GDM1 (cell line): ENCODE data around the gene SIPA1.

Experiments
- DNase-seq: peaks from one replicate; lab custom pipeline; 2025; lab: John Stamatoyannopoulos, UW

Gene SIPA1

GRCh38 chr11:65637794-65638419 is at the start of gene SIPA1:
Gene SIPA1 (plus strand): TSS chr11:65638101. CDS start chr11:65640922, 2,821 bp downstream.
- peak; percentile 71 for DNase-seq

DNA sequence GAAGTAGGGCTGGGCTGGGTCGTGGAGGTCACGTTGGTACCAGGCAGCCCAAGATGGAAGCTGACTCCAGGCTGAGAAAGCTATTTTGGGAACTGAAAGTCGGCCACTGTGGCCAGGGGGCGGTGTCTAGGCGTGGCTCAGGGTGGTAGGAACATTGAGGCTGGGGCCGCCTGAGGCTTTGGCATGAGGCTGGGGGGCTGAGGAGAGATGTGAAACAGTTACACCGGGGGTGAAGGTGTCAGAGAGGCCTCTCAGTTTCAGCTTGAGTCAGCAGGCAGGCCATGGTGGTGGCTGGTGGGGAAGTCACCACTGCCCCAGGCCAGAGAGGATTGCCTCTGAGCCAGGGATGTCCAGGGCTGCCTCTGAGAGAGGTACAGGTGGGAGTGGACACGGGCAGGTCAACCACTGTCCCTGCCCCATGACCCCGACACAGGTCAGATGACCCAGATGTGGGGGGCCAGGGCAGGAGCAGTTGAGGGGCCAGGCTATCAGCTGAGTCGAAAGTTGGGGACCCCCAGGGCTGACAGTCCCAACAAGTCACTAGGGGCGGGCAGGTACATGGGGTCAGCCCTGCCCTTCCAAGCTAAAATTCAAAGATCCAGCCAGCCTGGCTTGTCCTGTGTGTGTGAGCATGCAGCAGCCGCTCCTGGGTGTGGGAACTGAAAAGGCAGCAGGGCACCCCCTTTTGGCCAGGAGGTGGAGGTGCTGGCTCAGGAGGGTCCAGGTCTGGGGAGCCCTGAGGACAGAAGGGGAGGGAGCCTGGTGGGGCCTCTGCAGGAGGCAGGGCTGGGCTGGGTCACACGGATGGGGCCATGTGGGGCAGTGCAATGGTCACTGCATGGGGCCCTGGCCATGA is 49.5 kb upstream of the SIPA1 start:
- peak; percentile 65 for DNase-seq

- DNase-seq = no peak
These were observed 48.3 kb upstream of the SIPA1 start for GRCh38 chr11:65589444-65590239.

DNA sequence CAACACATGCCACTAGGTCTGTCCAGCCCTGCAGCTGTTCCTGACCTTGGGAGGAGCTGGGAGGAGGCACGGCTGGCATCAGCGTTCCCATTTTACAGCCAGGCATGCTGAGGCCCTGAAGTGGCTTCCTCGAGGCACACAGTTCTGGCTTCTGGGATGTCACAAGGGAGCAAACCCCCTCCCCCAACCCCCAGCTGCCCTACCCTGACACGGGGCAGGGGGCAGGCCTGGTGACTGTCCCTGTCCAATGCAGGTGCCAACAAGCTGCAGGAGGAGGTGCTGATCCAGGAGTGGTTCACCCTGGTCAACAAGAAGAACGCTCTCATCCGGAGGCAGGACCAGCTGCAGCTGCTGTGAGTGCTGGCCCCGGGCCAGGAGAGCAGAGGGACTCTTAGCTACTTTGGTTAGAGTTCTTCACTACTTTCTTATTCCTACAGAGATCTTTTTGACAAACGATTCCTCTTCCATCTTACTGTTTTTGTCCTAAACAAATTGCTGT is 47.6 kb upstream of the SIPA1 start:
- DNase-seq = no peak

GRCh38 chr11:65591939-65592857 is 45.7 kb upstream of the SIPA1 start:
- DNase-seq = no peak

DNA sequence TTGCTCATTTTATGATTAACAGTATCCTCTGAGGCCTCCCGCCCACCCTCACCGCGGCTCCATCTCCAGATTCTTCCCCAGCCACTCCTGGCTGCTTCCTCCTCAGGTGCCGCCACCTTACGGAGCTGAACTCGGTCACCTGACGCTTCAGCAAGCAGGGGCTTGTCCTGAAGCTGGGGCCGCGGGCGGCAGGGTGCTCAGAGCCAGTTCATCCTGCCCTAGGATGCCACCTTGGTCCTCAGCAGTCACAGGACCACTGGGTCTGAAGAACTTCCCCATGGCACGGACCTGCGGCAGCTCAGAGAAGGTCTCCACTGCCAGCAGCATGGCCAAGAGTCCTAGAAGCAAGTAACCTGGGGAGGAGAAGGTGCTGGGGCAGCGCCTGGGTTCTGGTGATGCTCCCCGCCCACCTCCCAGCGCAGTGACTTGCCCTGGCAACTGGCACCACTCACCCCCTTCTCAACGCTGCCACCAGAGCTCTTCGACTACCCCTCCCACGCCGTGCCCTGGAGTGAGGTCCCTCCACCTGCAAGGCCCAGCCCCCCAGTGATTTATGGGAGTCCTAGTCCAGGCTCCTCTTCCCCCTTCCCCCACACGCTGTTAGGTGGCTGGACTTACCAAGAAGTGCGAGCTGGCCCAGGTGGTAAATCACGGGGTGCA is 44.9 kb upstream of the SIPA1 start:
- DNase-seq = no peak

DNA sequence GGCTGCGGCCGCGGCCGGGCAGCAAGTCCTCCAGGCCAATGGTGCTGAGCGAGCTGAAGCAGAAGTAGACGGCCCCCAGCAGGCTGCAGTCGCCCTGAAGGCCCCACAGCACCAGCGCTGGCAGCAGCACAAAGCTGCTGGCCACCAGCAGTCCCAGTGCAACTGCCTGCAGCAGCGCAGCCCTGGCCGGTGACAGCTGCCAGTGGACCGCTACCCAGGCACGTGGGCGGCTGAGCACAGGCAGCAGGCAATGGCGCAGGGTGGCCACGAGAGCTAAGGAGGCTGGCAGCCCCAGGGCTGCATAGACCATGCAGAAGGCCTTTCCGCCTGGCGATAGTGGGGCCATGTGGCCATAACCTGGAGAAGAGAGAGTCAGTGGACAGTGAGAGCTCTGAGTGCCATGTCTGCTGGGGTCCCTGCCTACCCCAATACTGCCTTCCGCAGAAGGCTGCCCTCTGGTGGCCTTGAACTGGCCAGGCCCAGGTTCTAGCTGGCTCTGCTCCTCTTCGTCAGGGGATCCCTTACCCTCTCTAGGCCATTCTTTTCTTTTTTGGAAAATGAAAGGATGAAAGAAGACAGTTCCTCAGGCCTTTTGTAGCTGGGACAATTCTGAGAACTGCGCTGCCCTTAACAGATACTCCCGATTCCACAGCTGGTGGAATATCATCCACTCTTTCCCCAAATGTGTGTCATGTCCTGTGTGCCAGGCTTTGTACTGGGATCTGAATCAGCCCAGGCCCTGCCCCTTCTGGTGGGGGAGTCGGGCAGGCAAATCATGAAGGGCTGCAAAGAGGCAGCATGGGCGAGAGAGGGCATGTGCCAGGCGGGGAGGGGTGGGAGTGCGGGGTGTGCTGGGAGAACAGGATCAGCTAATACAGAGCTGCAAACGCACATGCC is 44.1 kb upstream of the SIPA1 start:
- DNase-seq = no peak

GRCh38 chr11:65595131-65595530 is 42.8 kb upstream of the SIPA1 start:
- no peak for DNase-seq

- no peak for DNase-seq
These were observed 42.2 kb upstream of the SIPA1 start, which contains the start of gene KCNK7 for GRCh38 chr11:65595543-65596281. Gene KCNK7 (minus strand): TSS chr11:65595800. CDS start chr11:65595772, 28 bp downstream.

- DNase-seq = no peak
These were observed 41.4 kb upstream of the SIPA1 start for GRCh38 chr11:65596520-65596919.

DNA sequence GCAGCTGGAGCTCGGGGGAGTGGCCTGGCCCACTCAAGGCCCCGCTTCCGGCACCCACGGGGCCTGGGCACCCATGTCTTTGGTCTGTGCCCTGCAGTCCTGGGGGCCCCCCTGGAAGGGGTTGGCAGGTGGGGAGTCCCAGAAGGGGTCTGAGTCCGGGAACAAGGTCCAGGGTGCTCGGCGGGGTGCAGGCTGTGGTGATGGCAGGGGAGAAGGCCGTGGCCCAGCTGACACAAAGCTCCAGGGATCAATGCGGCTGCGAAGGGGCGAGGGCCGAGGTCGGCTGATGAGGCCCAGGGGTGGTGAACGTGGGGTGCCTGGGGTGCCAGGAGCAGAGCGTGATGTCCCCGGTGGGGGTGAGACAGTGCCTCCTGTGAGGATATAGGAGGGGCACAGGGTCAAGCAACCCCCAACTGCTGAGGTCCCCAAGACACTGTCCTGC is 39.6 kb upstream of the SIPA1 start:
- DNase-seq = no peak

GRCh38 chr11:65599216-65599954 is 38.5 kb upstream of the SIPA1 start:
- no peak for DNase-seq

DNA sequence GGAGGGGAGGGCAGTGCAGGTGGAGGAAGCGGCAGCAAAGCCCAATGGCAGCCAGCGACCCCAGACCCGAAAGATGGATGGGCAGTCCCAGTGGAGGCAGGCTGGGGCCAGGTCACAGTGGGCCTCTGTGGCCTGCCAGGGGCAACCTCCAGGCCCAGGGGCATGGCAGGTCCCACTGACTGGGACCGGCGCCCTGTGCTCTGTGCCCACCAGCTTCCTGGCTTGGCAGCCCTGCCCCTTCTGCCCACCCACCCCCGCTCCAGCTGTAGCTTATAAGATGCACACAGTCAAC is 38.0 kb upstream of the SIPA1 start:
- DNase-seq = no peak

DNA sequence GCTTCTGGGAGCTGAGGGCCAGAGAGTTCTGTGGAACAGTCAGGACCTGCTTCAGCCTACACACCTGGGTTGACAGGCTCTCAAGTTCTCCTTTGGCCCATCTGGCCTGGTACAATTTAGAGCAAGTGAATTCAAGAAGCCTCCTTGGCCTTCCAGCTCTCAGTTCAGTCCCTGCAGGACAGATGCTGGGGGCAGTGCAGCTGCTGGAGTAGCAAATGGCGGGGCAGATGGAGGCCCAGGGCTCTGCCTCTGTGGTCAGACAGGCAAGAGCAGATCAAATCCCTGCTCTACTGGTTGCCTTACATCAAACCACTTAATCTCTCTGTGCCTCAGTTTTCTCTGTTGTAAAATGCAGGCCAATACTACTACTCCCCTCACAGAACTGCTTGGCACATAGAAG is 33.6 kb upstream of the SIPA1 start:
- DNase-seq = no peak

- DNase-seq = no peak
These were observed 30.9 kb upstream of the SIPA1 start for GRCh38 chr11:65606876-65607613.

GRCh38 chr11:65607614-65608426 is 30.1 kb upstream of the SIPA1 start:
- DNase-seq = no peak

DNA sequence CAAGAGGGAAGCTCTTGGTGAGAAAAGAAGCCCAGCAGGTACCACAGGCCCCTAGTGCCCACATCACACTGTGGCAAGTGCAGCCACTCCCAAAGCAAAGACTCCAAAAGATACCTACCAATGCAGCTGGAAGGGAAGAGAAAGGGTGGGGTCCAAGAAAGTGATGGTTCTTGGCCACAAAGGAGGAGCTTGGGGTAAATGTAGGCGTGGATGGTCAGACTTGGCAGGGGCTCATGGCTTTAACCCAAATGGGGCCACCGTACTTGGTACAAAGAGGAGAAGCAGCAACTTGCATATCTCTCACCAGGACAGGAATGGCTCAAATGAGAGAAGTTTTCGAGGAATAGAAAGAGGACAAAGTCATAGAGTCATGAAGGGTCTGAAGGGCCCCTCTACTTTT is 28.7 kb upstream of the SIPA1 start:
- no peak for DNase-seq
